Transverse colon (tissue), 4 donors: ENCODE data around the gene CTBP2. TPM values are rescaled to one million over a fixed set of nuclear protein-coding genes. Genes with fewer than 3 reads are reported as not detected.

ENCODE experiments used
- DNase-seq: peaks from one replicate; pipeline ENCODE4 v3.0.0-alpha.2; 2019
- H3K27ac ChIP-seq, 4 donors: fragments of 200-600 bp; sonication (generic); 2 replicates each; pipeline ENCODE4 v1.5.1; 2016 to 2018; ENCODE audit warnings: inconsistent platforms in 4 of 4
- H3K27me3 ChIP-seq: fragments of 200-600 bp; sonication (generic); 2 replicates; pipeline ENCODE4 v1.5.1; 2017; ENCODE audit warnings: inconsistent platforms
- H3K36me3 ChIP-seq, 4 donors: fragments of 200-600 bp; sonication (generic); 2 replicates each; pipeline ENCODE4 v1.5.1; 2017 to 2019; ENCODE audit warnings: inconsistent platforms in 4 of 4
- H3K4me1 ChIP-seq, 4 donors: fragments of 200-600 bp; sonication (generic); 2 replicates each; pipeline ENCODE4 v1.5.1; 2017 to 2020; ENCODE audit warnings: inconsistent platforms in 4 of 4
- H3K4me3 ChIP-seq, 4 donors: fragments of 200-600 bp; sonication (generic); 1 replicate in 1 of 4; 2 replicates in 3 of 4; pipeline versions ENCODE4 v1.5.1 to v1.6.1; 2017 to 2019; ENCODE audit warnings: inconsistent platforms in 4 of 4
- H3K9me3 ChIP-seq, 2 donors: fragments of 200-600 bp; sonication (generic); 2 replicates each; pipeline ENCODE4 v1.5.1; 2017 to 2019; ENCODE audit warnings: inconsistent platforms in 2 of 2
- EP300 ChIP-seq: sonication (generic); formaldehyde crosslinking; IDR thresholded peaks from one replicate; pipeline ENCODE4 v1.6.1; 2017; ENCODE audit warnings: antibody characterized with exemption, low read depth
- POLR2A ChIP-seq: fragments of 450-650 bp; IDR thresholded peaks from one replicate; pipeline ENCODE4 v1.6.1; 2016; ENCODE audit warnings: antibody characterized with exemption, mild to moderate bottlenecking, moderate library complexity
- POLR2AphosphoS5 ChIP-seq, 3 donors: sonication (generic); formaldehyde crosslinking; IDR thresholded peaks; one replicate each; pipeline ENCODE4 v1.6.1; 2016; ENCODE audit warnings: antibody characterized with exemption in 3 of 3
- WGBS, 2 donors: methylation state at CpG; one replicate each; pipeline ENCODE4 v1.1.5; 2018; ENCODE audit warnings: low coverage in 1 of 2; 5-methylcytosine and 5-hydroxymethylcytosine counted together
- in situ Hi-C, 4 donors: fragments of 200-750 bp; cut with MboI; loops; one replicate each; pipeline versions ENCODE4 v1.15.0 to v1.15.1; 2017; ENCODE audit warnings: low sequenced_read_pairs in 3 of 4, low pct_ligation_motif_present in 1 of 4, low pct_unique_long_range_greater_than_20kb in 1 of 4
- intact Hi-C: fragments of 100-400 bp; cut with DNase I; formaldehyde crosslinking; loops from one replicate; pipeline ENCODE4 v1.15.1; 2023; ENCODE audit warnings: low total_unique reads
- total RNA-seq, 4 donors: library from RNA; depleted of rRNA; stranded (reverse); fragments of >200 nt; gene quantifications; one replicate each; pipeline ENCODE4 v1.1.0, GENCODE V29; 2016
- TF ChIP-seq, protein P1 (sequence below), 5 experiments: fragments of 200-600 bp in 3 of 5; fragments of 450-650 bp in 2 of 5; sonication (generic) in 3 of 5; IDR thresholded peaks; 1 replicate in 2 of 5; 2 replicates in 3 of 5; pipeline ENCODE4 v1.5.1; 2016 to 2017; ENCODE audit warnings: antibody characterized with exemption in 5 of 5, inconsistent platforms in 3 of 5, mild to moderate bottlenecking in 2 of 5, moderate library complexity in 1 of 5

CTBP2 gene
- total RNA-seq, 4 donors from 2014 or later: 71.9 to 247 (median 98.4) TPM

DNA sequence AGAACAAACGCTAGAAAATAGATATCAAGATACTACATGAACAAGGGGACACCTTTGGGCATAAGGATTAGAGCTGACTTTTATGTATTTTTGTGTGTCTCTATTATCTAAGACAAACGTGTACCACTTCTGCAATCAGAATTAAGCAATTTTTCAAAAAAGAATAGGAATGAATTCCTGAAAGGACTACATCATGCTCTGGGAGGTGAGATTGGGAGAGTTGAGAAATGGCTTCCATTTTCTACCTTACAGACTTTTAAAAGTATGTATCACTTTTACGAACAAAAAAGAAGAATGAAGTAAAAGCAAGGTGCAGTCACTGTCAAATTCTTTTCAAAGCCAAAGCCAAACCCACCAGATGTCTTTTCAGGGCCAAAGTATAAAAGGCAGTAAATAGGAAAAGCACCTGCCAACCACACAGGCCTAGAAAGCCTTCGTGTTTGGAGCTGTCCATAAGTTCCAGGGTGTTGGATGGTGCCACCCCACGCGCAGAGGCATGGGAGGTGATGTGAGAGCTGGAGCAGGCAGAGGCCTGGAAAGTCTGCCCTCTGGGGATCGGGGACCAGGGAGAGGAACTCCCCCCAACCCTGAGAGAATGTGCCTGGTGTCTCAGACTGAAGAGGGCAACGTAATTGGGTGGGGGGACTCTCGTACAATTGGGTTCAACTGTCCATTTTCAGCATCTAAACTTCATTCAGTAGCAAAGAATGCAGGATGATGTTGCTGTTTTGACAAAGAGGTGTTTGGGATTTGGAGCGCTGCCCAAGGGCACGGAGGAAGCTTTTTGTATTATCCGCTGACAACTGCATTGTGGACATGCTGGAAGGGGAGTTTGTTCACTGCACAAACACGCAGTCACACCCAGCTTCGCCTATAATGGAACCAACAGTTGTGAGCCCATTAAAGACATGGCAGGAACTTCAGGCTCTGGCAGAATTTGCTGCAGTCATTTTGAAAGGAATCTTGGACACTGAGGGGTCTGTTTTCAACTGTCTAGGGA, 17.6 kb upstream of the CTBP2 start:
- intact Hi-C loops: no loop called here
- peaks cover 19% of the 10 kb centered on the region for H3K27me3 ChIP-seq
- H3K4me3 ChIP-seq: no peak overlapping the region
- H3K9me3 ChIP-seq: no peaks in the 10 kb centered on the region
- WGBS, 2 donors: 76 to 85% methylated on average over 3 to 14 of the region's 14 CpGs
- in situ Hi-C loops: no loop called here
- TF ChIP-seq EP300: no peak
- TF ChIP-seq POLR2A: no peak
- TF ChIP-seq, protein P1, sequence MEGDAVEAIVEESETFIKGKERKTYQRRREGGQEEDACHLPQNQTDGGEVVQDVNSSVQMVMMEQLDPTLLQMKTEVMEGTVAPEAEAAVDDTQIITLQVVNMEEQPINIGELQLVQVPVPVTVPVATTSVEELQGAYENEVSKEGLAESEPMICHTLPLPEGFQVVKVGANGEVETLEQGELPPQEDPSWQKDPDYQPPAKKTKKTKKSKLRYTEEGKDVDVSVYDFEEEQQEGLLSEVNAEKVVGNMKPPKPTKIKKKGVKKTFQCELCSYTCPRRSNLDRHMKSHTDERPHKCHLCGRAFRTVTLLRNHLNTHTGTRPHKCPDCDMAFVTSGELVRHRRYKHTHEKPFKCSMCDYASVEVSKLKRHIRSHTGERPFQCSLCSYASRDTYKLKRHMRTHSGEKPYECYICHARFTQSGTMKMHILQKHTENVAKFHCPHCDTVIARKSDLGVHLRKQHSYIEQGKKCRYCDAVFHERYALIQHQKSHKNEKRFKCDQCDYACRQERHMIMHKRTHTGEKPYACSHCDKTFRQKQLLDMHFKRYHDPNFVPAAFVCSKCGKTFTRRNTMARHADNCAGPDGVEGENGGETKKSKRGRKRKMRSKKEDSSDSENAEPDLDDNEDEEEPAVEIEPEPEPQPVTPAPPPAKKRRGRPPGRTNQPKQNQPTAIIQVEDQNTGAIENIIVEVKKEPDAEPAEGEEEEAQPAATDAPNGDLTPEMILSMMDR (IDR thresholded peaks at IDR 0.05): no peak
- no peak for TF ChIP-seq POLR2AphosphoS5 (IDR thresholded peaks at IDR 0.05)
- no peaks in the 10 kb centered on the region for H3K36me3 ChIP-seq
- no peak overlapping the region for H3K27ac ChIP-seq
- no peaks in the 10 kb centered on the region for H3K4me1 ChIP-seq
- DNase-seq: no peak

DNA sequence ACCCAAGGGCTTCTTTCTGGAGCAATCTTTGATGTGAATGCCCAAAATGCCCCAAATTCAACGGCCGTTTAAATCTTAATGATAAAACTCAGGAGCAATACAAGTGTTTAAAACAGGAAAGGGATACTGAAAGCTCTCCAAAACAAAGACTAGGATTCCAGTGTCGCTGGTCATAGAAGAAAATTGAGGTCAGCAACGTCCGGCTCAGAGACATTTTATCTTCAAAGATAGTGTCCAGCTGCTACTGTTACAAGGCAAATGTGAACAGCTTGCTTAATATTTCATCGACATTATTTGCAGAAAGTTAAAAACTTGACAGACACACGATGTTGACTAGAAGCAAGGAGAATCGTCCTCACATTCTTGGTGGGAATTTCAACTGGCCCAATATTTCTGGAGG, 15.4 kb upstream of the CTBP2 start:
- Histone ChIP-seq H3K4me3 (no peak overlapping the region), H3K4me1 (no peaks in the 10 kb centered on the region), H3K36me3 (no peaks in the 10 kb centered on the region), H3K27me3 (peaks cover 19% of the 10 kb centered on the region), H3K27ac (no peak overlapping the region), H3K9me3 (no peaks in the 10 kb centered on the region)
- intact Hi-C loops: no loop called here
- TF ChIP-seq POLR2A (no peak), EP300 (no peak), POLR2AphosphoS5 (IDR thresholded peaks at IDR 0.05) (no peak)
- TF ChIP-seq, protein P1 (IDR thresholded peaks at IDR 0.05): no peak
- DNase-seq: no peak
- in situ Hi-C loops: no loop called here
- 70 to 84% methylated on average over 8 of the region's 8 CpGs for WGBS, 2 donors

DNA sequence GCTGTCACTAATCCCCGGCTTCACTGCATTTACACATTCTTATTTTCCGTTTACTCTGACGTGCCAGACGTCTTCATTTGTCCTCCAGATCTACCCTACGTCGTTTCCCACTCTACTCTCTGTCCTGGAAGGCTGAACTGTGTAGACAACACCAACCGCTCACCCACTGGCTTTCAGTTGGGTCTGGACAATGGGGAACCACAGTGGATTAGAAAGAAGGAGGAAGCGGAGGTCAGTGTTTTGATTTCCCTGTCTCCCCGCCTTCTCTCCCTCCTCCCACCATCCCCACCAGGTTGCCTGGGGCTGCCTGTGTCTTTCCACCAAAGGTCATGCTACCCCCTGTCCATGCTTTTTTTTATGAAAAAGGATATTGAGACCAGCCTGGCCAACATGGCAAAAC, 14.0 kb upstream of the CTBP2 start:
- Histone ChIP-seq H3K36me3 (no peaks in the 10 kb centered on the region), H3K27ac (no peak overlapping the region), H3K27me3 (peaks cover 19% of the 10 kb centered on the region), H3K9me3 (no peaks in the 10 kb centered on the region), H3K4me1 (no peaks in the 10 kb centered on the region), H3K4me3 (no peak overlapping the region)
- DNase-seq: no peak
- 65 to 67% methylated on average over 5 to 9 of the region's 9 CpGs for WGBS, 2 donors
- in situ Hi-C loops (loop anchor here in 1 of 4 donors (25.0 kb wide), 1 partner anchor 112 kb away; no protein-coding TSS in a partner anchor), intact Hi-C loops (no loop called here)
- TF ChIP-seq POLR2A: no peak
- no peak for TF ChIP-seq EP300
- TF ChIP-seq, protein P1 (IDR thresholded peaks at IDR 0.05): no peak
- no peak for TF ChIP-seq POLR2AphosphoS5 (IDR thresholded peaks at IDR 0.05)

DNA sequence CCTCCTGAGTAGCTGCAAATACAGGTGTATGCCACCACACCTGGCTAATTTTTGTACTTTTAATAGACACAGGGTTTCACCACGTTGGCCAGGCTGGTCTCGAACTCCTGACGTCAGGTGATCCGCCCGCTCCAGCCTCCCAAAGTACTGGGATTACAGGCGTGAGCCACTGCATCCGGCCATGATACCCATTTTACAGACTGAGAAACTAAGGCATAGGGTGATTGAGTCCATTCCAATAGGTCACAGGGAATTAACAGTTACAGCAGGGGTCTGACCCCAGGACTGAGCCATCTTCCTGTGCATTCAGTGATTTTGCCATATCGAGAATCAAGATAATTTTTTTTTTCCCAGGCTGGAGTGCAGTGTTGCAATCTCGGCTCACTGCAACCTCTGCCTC, 12.3 kb upstream of the CTBP2 start:
- Histone ChIP-seq H3K9me3 (no peaks in the 10 kb centered on the region), H3K27me3 (peaks cover 19% of the 10 kb centered on the region), H3K4me1 (no peaks in the 10 kb centered on the region), H3K27ac (no peak overlapping the region), H3K36me3 (no peaks in the 10 kb centered on the region), H3K4me3 (no peak overlapping the region)
- 93 to 100% methylated on average over 1 to 9 of the region's 9 CpGs for WGBS, 2 donors
- intact Hi-C loops (no loop called here), in situ Hi-C loops (loop anchor here in 1 of 4 donors (25.0 kb wide), 1 partner anchor 110 kb away; no protein-coding TSS in a partner anchor)
- TF ChIP-seq, protein P1 (IDR thresholded peaks at IDR 0.05): no peak
- TF ChIP-seq POLR2A (no peak), POLR2AphosphoS5 (IDR thresholded peaks at IDR 0.05) (no peak), EP300 (no peak)
- no peak for DNase-seq
